Inflammatory macrophage (primary cell): Measurements from ENCODE around the gene ZNF606.
"Not testable (repeated sequence)": the region's sequence is repeated elsewhere in the genome, so short reads cannot be mapped to it uniquely, and the experiment has no call there.

Experiments
- DNase-seq, 2 donors: peaks; one replicate each; pipeline ENCODE4 v3.0.0-alpha.2; 2020 to 2022

The ZNF606 gene

DNA sequence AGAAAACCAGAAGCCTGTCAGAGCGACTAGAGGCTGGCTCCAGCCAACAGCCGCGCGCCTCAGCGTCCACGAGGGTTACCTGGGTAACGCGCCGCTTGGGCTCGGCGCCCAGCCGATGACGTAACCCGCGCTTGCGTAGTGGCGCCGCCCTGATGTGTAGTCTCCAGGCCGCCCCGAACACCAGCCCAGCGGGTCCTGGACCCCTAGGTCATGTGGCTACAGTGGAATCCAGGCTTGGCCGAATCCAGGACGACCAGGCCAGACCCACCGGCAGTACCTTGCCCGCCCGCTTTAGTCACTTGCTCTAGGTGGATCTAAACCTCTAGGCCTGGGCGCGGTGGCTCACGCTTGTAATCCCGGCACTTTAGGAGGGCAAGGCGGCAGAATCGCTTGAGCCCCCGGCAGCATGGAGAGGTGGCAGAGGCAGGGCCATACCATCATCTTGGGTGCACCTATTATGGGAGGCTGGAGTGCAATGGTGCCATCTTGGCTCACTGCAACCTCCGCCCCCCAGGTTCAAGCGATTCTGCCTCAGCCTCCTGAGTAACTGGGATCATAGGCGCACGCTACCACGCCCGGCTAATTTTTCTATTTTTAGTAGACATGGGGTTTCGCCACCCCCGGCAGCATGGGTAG, 7.2 kb upstream of the ZNF606 start:
- peak; percentile 55 to 62 for DNase-seq

DNA sequence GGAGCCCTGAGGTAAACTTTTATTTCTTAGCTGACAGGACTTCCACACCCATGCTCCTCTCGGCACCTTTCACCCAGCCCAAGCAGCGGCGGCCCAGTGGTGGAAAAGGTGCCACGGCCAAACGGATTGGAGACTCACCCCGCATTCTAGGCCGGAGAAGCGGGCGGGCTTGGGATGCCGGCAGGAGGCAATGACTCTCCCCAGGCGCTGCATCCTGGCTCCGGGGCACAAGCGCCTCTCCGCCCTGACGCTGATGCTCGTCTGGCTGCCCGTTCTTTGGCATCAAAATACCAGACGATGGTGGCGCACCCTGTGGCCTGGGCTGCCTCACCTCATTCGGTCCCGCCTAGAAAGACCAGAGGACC, 6.7 kb upstream of the ZNF606 start:
- DNase-seq, result no peak

DNA sequence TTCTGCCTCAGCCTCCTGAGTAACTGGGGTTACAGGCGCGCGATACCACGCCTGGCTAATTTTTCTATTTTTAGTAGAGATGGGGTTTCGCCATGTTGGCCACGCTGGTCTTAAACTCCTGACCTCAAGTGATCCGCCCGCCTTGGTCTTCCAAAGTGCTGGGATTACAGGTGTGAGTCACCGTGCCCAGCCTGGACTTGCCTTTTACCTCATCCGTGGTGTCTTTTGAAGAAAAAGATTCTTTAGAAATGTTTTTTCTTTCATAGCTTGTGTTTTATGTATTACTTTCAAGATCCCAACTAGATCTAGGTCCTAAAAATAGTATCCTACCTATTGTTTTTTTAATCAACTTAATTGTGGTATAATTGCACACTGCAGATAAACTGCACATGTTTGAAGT, 6.3 kb upstream of the ZNF606 start:
- not testable (repeated sequence) for DNase-seq

GRCh38 chr19:58007285-58007684, 4.7 kb upstream of the ZNF606 start:
- DNase-seq, result no peak

DNA sequence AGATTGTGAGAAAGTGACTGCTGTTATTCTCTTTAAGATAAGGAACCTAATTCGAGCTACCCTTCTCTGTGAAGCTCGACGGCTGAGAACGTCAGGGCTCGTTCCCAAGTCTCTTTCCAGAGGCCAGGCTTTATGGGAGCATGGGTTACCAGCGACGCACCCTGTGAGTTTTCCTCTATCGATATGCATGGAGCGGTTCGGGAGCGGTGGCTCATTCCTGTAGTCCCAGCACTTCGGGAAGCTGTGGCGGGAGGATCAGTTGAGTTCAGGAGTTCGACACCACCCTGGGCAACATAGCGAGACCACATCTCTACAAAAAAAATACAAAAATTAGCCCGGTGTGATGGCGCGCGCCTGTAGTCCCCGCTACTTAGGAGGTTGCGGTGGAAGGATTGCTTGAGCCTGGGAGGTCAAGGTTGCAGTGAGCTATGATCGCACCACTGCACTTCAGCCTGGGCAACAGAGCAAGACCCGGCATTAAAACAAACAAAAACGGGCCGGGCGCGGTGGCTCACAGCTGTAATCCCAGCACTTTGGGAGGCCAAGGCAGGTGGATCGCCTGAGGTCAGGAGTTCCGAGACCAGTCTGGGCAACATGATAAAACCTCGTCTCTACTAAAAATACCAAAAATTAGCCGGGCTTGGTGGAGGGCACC, 681 bp upstream of the ZNF606 start:
- no peak for DNase-seq

- peak in 1 of 2 donors; percentile 15 for DNase-seq
These were observed 688 bp downstream of the ZNF606 start for GRCh38 chr19:58001895-58002369.

GRCh38 chr19:58000677-58001076, 1.9 kb downstream of the ZNF606 start:
- no peak for DNase-seq

DNA sequence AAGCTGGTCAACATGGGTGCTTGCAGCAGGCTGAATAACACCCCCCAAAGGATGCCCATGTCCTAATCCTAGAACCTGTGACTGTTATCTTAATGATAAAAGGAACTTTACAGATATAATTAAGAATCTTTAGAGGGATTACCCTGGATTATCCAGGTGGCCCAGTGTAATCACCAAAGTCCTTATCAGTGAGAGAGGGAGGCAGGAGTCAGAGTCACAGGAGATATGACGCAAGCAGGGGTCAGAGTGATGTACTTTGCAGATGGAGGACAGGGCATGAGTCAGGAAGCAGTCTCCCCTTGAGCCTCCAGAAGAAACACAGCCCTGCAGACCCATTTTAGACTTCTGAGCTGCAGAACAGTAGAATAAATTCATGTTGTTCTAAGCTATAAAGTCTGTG, 9.8 kb downstream of the ZNF606 start:
- DNase-seq, result no peak

DNA sequence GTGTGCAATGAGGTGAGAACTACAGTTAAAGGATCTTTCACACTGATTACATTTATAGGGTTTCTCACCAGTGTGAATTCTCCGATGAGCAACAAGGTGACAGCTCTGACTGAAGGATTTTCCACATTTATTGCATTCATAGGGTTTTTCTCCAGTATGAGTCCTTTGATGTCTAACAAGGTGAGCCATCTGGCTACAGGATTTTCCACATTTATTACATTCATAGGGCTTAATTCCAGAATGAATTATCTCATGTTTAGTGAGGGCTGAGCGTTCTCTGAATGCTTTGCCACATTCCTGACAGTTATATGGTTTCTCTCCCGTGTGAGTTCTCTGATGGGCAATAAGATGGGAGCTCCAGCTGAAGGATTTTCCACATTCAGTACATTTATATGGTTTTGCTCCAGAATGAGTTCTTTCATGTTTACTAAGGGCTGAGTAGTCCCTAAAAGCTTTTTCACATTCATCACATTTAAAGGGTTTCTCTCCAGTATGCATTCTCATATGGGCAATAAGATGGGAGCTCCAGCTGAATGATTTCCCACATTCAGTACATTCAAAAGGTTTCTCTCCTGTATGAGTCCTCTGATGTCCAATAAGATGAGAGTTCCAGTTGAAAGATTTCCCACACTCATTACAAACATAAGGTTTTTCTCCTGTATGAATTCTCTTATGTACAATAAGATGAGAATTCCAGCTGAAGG, 23.9 kb downstream of the ZNF606 start:
- DNase-seq, result no peak

DNA sequence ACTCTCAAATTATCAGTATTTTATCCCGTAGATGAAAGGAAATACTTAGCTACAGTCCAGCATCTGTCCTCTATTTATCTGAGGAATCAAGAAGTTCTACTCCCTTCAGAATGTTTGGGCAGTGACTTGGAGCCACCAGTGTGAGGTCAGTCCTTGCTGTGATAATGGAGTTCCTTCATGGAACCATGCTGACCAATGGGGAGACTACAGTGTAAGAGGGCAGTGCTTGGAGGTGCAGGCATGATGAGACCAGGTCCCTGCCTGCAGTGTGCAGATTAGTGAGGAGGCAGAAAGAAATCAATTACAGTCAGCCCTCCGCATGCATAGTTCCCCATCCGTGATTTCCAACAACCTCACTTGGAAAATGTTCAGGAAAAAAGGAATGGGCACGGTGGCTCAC, 28.2 kb downstream of the ZNF606 start, which contains the start of gene C19orf18:
C19orf18 (minus strand) TSS at position 101 of the 400 bp plus-strand sequence. CDS start 102 bp downstream, outside the sequence.
- no peak for DNase-seq

GRCh38 chr19:57964761-57965160, 37.9 kb downstream of the ZNF606 start:
- no peak for DNase-seq

- DNase-seq, result no peak
These were observed 40.8 kb downstream of the ZNF606 start for GRCh38 chr19:57961785-57962184.

GRCh38 chr19:57954996-57955395, 47.6 kb downstream of the ZNF606 start:
- no peak for DNase-seq

DNA sequence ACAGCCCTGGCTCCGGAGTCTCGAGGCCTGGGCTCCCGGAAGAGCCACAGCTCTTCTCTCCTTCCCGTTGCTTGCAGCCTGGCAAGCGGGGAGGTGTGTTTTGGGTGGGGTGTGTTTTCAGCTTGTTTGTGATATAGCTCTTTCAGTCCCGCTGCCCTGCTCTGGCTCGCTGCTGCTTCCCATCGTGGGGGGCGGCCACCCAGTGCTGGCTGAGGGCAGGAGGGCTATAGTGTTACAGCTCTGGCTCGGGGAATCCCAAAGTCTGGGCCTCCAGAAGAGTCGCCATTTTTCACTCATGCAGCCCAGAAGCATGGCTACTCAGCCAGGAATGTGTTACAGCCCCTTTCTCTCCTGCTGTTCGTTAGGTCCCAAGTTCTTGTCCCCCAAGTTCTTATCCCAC, 52.9 kb downstream of the ZNF606 start:
- DNase-seq, result no peak

- DNase-seq, result no peak
These were observed 53.3 kb downstream of the ZNF606 start for GRCh38 chr19:57949296-57949695.

- DNase-seq, result peak; percentile 84 to 93
These were observed 55.0 kb downstream of the ZNF606 start, which contains the start of gene ZNF256 for GRCh38 chr19:57947419-57948134. Gene ZNF256 (minus strand): TSS chr19:57947706. CDS start chr19:57947474, 232 bp downstream.

DNA sequence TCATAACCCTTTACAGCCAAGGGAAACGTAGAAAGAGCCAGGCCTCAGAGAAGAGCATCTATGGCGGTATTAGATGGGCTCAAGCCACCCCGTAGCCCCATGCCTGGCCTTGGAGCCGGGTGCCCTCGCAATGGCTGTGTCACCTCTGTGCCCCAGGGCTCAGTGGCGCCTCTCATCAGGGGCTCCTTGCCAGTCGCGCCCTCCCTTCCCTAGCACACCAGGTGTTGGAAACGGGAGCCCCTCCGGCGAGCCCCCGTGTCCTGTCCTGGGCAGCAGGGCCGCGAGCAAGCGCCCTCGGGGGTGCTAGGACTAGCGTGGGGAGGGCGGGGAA, 55.6 kb downstream of the ZNF606 start:
- DNase-seq, result no peak

- no peak for DNase-seq
These were observed 56.3 kb downstream of the ZNF606 start for GRCh38 chr19:57946316-57946715.

GRCh38 chr19:57941593-57941992, 61.0 kb downstream of the ZNF606 start:
- no peak for DNase-seq

DNA sequence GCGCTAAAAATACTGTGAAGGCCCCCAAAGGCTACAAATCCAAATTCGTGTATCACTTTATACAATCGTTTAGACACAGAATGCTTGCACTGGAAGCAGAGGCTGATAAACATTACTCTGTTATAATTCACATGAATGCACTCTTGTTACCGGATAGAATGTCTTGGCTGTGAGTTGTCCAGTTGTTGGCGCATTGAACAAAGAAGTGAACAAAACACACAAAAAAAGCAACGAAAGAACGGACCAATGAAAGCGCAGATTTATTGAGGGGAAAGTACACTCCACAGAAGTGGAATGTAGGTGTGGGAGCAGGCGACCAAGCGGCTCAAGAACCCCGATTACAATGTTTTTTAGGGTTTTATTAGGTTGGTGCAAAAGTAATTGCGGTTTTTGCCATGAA, 66.9 kb downstream of the ZNF606 start:
- no peak for DNase-seq

- DNase-seq, result peak; percentile 74 to 80
These were observed 67.6 kb downstream of the ZNF606 start, which contains the start of gene ZNF418 for GRCh38 chr19:57934820-57935665. Gene ZNF418 (minus strand): TSS chr19:57935402. CDS start chr19:57933822, 1,580 bp downstream.

- no peak for DNase-seq
These were observed 75.0 kb downstream of the ZNF606 start for GRCh38 chr19:57927587-57927986.
